ENCODE measurements around the gene FABP1. TPM values are rescaled to one million over a fixed set of nuclear protein-coding genes. Genes with fewer than 3 reads are reported as not detected.

FABP1 gene
- total and polyA plus RNA-seq, 2 of the 4 experiments (the other 2 are of a cell fraction) = not detected

GRCh38 chr2:88177556-88177955 lies 49.7 kb upstream of the FABP1 start (continued):
- TF ChIP-seq SMC3 (IDR thresholded peaks at IDR 0.05; ENCODE audit: low read depth, low read length) (no peak), RFX5 (IDR thresholded peaks at IDR 0.05; ENCODE audit: low read depth, low read length) (no peak), FOS (IDR thresholded peaks at IDR 0.05; ENCODE audit: low read depth, low read length) (no peak)

GRCh38 chr2:88176352-88176984 lies 48.6 kb upstream of the FABP1 start:
- H4K8ac ChIP-seq (ENCODE audit: low read depth in 2 of 2, low read length in 2 of 2) = no peak overlapping the region
- H3K27me3 ChIP-seq (ENCODE audit: control insufficient read depth, insufficient read depth, low read length) = peaks cover 7% of the 10 kb centered on the region; the same call in 1 of the 2 replicates
- TF ChIP-seq MAFK (IDR thresholded peaks at IDR 0.05; ENCODE audit: low read depth, low read length) = no peak
- no peaks in the 10 kb centered on the region for H3K36me3 ChIP-seq (ENCODE audit: control insufficient read depth, insufficient read depth, low read length)
- H3K23ac ChIP-seq (ENCODE audit: low read depth, low read length) = no peak overlapping the region
- no peak overlapping the region for H2AK9ac ChIP-seq (replicated peaks; ENCODE audit: low read depth, low read length, poor library complexity)
- DNase-seq (no peak), ATAC-seq (ENCODE audit: low read depth) (no peak)
- H4K5ac ChIP-seq (ENCODE audit: low read depth, low read length) = no peak overlapping the region
- no peak overlapping the region for H2BK5ac ChIP-seq (ENCODE audit: low read depth, low read length, poor library complexity, severe bottlenecking)
- CTCF ChIA-PET = no interaction called here
- H2BK15ac ChIP-seq (ENCODE audit: low read depth, low read length) = no peak overlapping the region
- H2BK120ac ChIP-seq (ENCODE audit: low read depth, low read length) = no peak overlapping the region
- dilution Hi-C loops (cut with HindIII; ENCODE audit: low sequenced_read_pairs, unreplicated experiment) (no loop called here), in situ Hi-C loops (cut with MboI; ENCODE audit: low sequenced_read_pairs) (loop anchor here (25.0 kb wide), 1 partner anchor 486 kb away; no protein-coding TSS in a partner anchor), intact Hi-C loops (cut with micrococcal nuclease) (no loop called here)
- H2AK5ac ChIP-seq (ENCODE audit: low read depth, low read length) = no peak overlapping the region
- no peak overlapping the region for H3K56ac ChIP-seq (ENCODE audit: extremely low read depth, insufficient read depth, low read length)
- H3K9ac ChIP-seq (ENCODE audit: low read depth, low read length) = no peak overlapping the region
- no CpG with 5 or more reads among the region's 3 CpGs for WGBS, 2 experiments (ENCODE audit: extremely low coverage in 2 of 2, insufficient read length in 1 of 2)
- H3K9me1 ChIP-seq (ENCODE audit: insufficient read depth, low read length) = no peaks in the 10 kb centered on the region
- no peaks in the 10 kb centered on the region for H4K20me1 ChIP-seq (ENCODE audit: insufficient read depth, low read length)
- no peaks in the 10 kb centered on the region for H3K4me1 ChIP-seq (ENCODE audit: control insufficient read depth, insufficient read depth, low read length)
- no peaks in the 10 kb centered on the region for H3K79me1 ChIP-seq (ENCODE audit: low read depth in 1 of 2, low read length in 2 of 2)
- no peak overlapping the region for H4K91ac ChIP-seq (ENCODE audit: insufficient read depth, low read depth, low read length)
- POLR2A ChIA-PET (ENCODE audit: unreplicated experiment) = no interaction called here
- no peak overlapping the region for H3K4me2 ChIP-seq (ENCODE audit: low read depth, low read length)
- H3K18ac ChIP-seq (ENCODE audit: low read depth, low read length) = no peak overlapping the region
- no peaks in the 10 kb centered on the region for H3K9me3 ChIP-seq (ENCODE audit: control insufficient read depth, insufficient read depth, low read length)
- no peak overlapping the region for H3K27ac ChIP-seq (ENCODE audit: insufficient read depth, low read length)
- H3K14ac ChIP-seq (replicated peaks; ENCODE audit: low read depth, low read length) = no peak overlapping the region
- no peak overlapping the region for H2BK20ac ChIP-seq (ENCODE audit: low read depth, low read length)
- no peak overlapping the region for H3K4ac ChIP-seq (ENCODE audit: low read depth, low read length)
- no peak overlapping the region for H2AFZ ChIP-seq (replicated peaks; ENCODE audit: low read length, poor library complexity)
- H3K4me3 ChIP-seq (ENCODE audit: insufficient read depth, low read depth, low read length) = no peak overlapping the region
- BruUV-seq (replicated peaks) = no TSS peak

Measured in IMR-90 (cell line).